Gastrocnemius medialis (tissue), 4 donors: Measurements from ENCODE around the gene GRIN1.

Experiments
- POLR2A ChIP-seq, 2 donors: fragments of 450-650 bp; IDR thresholded peaks; one replicate each; pipeline ENCODE4 v1.6.1; 2017; ENCODE audit warnings: antibody characterized with exemption in 2 of 2, mild to moderate bottlenecking in 2 of 2, moderate library complexity in 2 of 2
- TF ChIP-seq, protein P1 (sequence below), 5 experiments: fragments of 450-650 bp in 3 of 5; fragments of 200-600 bp in 2 of 5; sonication (generic) in 2 of 5; IDR thresholded peaks in 4 of 5; conservative IDR thresholded peaks in 1 of 5; 1 replicate in 4 of 5; 2 replicates in 1 of 5; pipeline ENCODE4 v1.5.1; 2016 to 2019; ENCODE audit warnings: antibody characterized with exemption in 5 of 5, mild to moderate bottlenecking in 3 of 5, moderate library complexity in 3 of 5

DNA sequence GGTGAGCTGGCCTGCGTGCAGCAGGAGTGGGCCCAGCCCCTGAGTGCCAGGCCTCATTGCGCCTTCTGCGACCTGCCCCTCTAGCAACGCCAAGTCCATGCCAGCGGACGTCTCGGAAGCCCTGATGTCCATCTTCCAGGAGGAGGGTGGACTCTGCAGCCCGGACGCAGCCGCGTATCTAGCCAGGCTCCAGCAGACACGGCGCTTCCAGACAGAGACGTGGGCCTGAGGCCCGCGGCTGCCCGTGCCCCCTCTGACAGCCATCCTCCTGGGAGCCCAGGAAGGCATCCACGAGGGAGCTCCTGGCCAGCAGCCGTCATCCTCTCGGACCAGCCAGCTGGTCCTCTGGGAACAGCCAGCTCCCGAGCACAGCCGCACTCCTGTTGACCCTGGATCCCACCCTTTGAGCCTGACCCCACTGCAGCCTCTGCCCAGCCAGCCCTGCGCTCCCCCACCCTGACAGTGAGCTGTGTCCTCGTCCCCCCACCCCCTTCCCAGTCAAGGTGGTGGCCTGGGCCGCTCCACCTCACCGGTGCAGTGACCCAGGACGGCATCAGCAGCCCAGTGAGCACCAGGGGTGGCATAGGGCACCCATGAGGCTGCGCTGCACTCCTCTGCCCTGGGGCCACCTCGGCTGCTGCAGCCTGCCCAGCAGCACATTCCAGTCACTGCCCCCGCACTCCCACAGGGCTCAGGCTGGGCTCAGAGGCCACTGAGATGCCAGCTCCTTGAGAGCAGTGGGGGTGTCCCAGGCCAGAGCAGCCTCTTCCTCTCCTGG is 77.4 kb downstream of the GRIN1 start:
- TF ChIP-seq, protein P1, sequence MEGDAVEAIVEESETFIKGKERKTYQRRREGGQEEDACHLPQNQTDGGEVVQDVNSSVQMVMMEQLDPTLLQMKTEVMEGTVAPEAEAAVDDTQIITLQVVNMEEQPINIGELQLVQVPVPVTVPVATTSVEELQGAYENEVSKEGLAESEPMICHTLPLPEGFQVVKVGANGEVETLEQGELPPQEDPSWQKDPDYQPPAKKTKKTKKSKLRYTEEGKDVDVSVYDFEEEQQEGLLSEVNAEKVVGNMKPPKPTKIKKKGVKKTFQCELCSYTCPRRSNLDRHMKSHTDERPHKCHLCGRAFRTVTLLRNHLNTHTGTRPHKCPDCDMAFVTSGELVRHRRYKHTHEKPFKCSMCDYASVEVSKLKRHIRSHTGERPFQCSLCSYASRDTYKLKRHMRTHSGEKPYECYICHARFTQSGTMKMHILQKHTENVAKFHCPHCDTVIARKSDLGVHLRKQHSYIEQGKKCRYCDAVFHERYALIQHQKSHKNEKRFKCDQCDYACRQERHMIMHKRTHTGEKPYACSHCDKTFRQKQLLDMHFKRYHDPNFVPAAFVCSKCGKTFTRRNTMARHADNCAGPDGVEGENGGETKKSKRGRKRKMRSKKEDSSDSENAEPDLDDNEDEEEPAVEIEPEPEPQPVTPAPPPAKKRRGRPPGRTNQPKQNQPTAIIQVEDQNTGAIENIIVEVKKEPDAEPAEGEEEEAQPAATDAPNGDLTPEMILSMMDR (IDR thresholded peaks at IDR 0.05 in 4 of 5, conservative IDR thresholded peaks at IDR 0.05 in 1 of 5): no peak
- TF ChIP-seq POLR2A (IDR thresholded peaks at IDR 0.05): no peak
